SK-N-MC (cell line): ENCODE data around the gene BRD3.
"Not testable (repeated sequence)": the region's sequence is repeated elsewhere in the genome, so short reads cannot be mapped to it uniquely, and the experiment has no call there.

Source experiments
- DNase-seq: peaks from one replicate; pipeline ENCODE4 v3.0.0-alpha.2; 2011; ENCODE audit warnings: low read depth, low spot score
- H3K27ac ChIP-seq: fragments of 200-600 bp; sonication (generic); 2 replicates; pipeline ENCODE4 v1.5.1; 2016; ENCODE audit warnings: mixed run types
- H3K36me3 ChIP-seq: fragments of 200-600 bp; sonication (generic); 2 replicates; pipeline ENCODE4 v1.6.1; 2017; ENCODE audit warnings: antibody characterized with exemption, low read length, mixed read lengths; ENCODE audit not compliant: insufficient read depth
- H3K4me3 ChIP-seq: fragments of 200-600 bp; sonication (generic); 2 replicates; pipeline ENCODE4 v1.5.1; 2016
- H3K9ac ChIP-seq: fragments of 200-600 bp; sonication (generic); 2 replicates; pipeline ENCODE4 v1.8.0; 2017; ENCODE audit warnings: mixed run types, mixed read lengths; ENCODE audit not compliant: insufficient read length
- H3K9me3 ChIP-seq: fragments of 200-600 bp; sonication (generic); 2 replicates; pipeline ENCODE4 v1.6.1; 2017; ENCODE audit warnings: low read depth, mild to moderate bottlenecking, antibody characterized with exemption, low read length, moderate library complexity, mixed read lengths
- EZH2 ChIP-seq: fragments of 200-600 bp; sonication (generic); IDR thresholded peaks from one replicate; pipeline ENCODE4 v1.6.1; 2017; ENCODE audit warnings: antibody characterized with exemption
- FOXP2 ChIP-seq: optimal IDR thresholded peaks from 2 replicates; pipeline ENCODE3; 2011; ENCODE audit warnings: mild to moderate bottlenecking, moderate library complexity; ENCODE audit not compliant: insufficient read depth; ENCODE audit errors: extremely low read length, control extremely low read depth
- POLR2AphosphoS5 ChIP-seq: IDR thresholded peaks from 2 replicates; pipeline ENCODE4 v1.6.1; 2012; ENCODE audit warnings: mild to moderate bottlenecking, low read depth, low read length, borderline replicate concordance

BRD3 gene

GRCh38 chr9:134088063-134088725 is 20.4 kb upstream of the BRD3 start:
- H3K36me3 ChIP-seq, result no peaks in the 10 kb centered on the region
- H3K9ac ChIP-seq, result no peak overlapping the region
- H3K4me3 ChIP-seq, result no peak overlapping the region
- H3K9me3 ChIP-seq, result no peaks in the 10 kb centered on the region
- no peak overlapping the region for H3K27ac ChIP-seq
- TF ChIP-seq POLR2AphosphoS5, result no peak
- no peak for TF ChIP-seq FOXP2
- TF ChIP-seq EZH2, result no peak
- DNase-seq, result no peak

DNA sequence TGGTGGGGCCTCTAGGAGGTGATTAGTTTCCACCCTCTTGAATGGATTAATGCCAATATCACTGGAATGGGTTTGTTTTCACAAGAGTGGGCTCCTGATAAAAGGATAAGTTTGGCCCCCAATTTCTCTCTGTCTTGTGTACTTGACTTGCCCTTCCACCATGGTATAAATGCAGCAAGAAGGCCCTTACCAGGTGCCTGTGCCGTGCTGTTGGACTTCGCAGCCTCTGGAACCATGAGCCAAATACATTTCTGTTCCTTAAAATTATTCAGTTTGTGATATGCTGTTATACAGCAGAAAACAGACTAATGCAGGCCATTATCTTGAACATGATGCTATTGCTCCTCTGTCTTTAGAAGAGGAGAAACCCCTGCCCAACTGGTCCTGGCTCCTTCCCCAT is 17.8 kb upstream of the BRD3 start:
- Histone ChIP-seq H3K36me3 (no peaks in the 10 kb centered on the region), H3K9me3 (no peaks in the 10 kb centered on the region), H3K27ac (no peak overlapping the region), H3K9ac (no peak overlapping the region), H3K4me3 (no peak overlapping the region)
- TF ChIP-seq POLR2AphosphoS5, result no peak
- TF ChIP-seq FOXP2, result no peak
- TF ChIP-seq EZH2, result no peak
- DNase-seq, result no peak

DNA sequence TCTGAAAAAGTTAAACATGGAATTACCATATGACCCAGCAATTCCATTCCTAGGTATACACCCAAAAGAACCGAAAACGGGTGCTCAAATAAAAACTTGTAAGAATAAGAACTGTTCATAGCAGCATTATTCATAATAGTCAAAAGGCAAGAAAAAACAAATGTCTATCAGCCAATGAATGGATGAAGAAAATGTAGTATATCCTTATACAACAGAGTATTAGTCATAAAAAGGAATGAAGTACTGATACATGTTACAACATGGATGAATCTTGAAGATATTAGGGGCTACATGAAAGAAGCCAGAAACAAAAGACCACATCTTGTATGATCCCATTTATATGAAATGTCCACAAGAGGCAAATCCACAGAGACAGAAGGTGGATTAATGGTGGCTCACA is 15.6 kb upstream of the BRD3 start:
- DNase-seq, result no peak
- Histone ChIP-seq H3K9me3 (no peaks in the 10 kb centered on the region), H3K9ac (no peak overlapping the region), H3K27ac (no peak overlapping the region), H3K36me3 (no peaks in the 10 kb centered on the region), H3K4me3 (no peak overlapping the region)
- TF ChIP-seq FOXP2, result no peak
- no peak for TF ChIP-seq POLR2AphosphoS5
- no peak for TF ChIP-seq EZH2

DNA sequence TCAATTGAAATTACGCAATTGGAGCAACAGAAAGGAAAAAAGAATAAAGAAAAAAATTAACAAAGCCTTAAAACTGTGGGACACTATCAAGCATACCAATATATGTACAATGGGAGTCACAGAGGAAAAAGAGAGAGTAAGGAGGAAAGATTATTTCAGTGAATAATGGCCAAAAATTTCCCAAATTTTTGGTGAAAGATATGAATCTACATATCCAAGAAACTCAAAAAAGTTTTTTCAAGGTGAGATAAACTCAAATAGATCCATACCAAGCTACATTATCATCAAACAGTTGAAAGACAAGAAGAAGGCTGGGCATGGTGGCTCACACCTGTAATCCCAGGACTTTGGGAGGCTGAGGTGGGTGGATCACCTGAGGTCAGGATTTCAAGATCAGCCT is 8.8 kb upstream of the BRD3 start:
- no peaks in the 10 kb centered on the region for H3K9me3 ChIP-seq
- no peak for TF ChIP-seq FOXP2
- no peak for TF ChIP-seq POLR2AphosphoS5
- TF ChIP-seq EZH2, result no peak

GRCh38 chr9:134075689-134076088 is 7.9 kb upstream of the BRD3 start:
- not testable (repeated sequence) for DNase-seq, H3K36me3 ChIP-seq, H3K4me3 ChIP-seq, H3K9ac ChIP-seq, H3K9me3 ChIP-seq, H3K27ac ChIP-seq

More for the DNA sequence above, 8.8 kb upstream of the BRD3 start:
- Histone ChIP-seq H3K36me3 (no peaks in the 10 kb centered on the region), H3K27ac (no peak overlapping the region), H3K9ac (no peak overlapping the region), H3K4me3 (no peak overlapping the region)
- no peak for DNase-seq

DNA sequence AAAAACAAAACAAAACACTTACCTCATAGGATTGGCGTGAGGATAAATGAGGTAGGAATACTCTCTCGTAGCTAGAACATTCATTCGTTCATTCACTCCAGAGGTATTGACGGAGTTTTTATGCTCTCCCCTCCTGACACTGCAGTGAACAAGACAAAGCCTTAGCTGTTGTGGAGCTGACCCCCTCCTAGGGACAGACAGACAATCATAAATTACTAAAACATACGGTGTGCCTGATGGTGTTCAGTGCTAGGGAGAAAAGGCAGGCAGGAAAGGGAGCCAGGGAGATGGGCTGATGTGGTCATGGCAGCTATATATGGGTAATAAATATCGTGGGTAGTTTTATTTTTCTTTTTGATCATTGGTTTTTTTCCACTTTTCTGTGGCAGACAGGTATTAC is 5.7 kb upstream of the BRD3 start:
- Histone ChIP-seq H3K36me3 (no peaks in the 10 kb centered on the region), H3K4me3 (no peak overlapping the region), H3K9ac (no peak overlapping the region), H3K27ac (no peak overlapping the region), H3K9me3 (no peaks in the 10 kb centered on the region)
- no peak for DNase-seq
- TF ChIP-seq POLR2AphosphoS5 (no peak), FOXP2 (no peak), EZH2 (no peak)

- H3K36me3 ChIP-seq, H3K9ac ChIP-seq, H3K4me3 ChIP-seq, H3K27ac ChIP-seq, DNase-seq, H3K9me3 ChIP-seq: not testable (repeated sequence)
These were observed 4.9 kb upstream of the BRD3 start for GRCh38 chr9:134072683-134073082.

DNA sequence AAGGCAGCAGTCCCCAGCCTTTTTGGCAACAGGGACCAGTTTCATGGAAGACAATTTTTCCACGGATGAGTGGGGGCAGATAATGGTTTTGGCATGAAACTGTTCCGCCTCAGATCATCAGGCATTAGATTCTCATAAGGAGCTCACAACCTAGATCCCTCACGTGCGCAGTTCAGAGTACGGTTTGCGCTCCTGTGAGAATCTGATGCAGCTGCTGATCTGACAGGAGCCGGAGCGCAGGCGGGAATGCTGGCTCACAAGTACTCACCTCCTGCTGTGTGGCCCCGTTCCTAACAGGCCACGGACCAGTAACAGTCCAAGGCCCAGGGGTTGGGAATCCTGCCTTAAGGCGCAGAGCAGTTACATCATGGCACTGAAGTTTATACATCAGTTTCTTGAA is 3.3 kb upstream of the BRD3 start:
- Histone ChIP-seq H3K9me3 (no peaks in the 10 kb centered on the region), H3K9ac (no peak overlapping the region), H3K4me3 (no peak overlapping the region), H3K27ac (no peak overlapping the region), H3K36me3 (no peaks in the 10 kb centered on the region)
- TF ChIP-seq POLR2AphosphoS5, result no peak
- TF ChIP-seq FOXP2, result no peak
- no peak for TF ChIP-seq EZH2
- DNase-seq, result no peak

- no peaks in the 10 kb centered on the region for H3K36me3 ChIP-seq
- no peak for DNase-seq
- no peak for TF ChIP-seq FOXP2
- TF ChIP-seq POLR2AphosphoS5, result no peak
- no peak for TF ChIP-seq EZH2
- H3K4me3 ChIP-seq, result no peak overlapping the region
- no peaks in the 10 kb centered on the region for H3K9me3 ChIP-seq
- no peak overlapping the region for H3K9ac ChIP-seq
- no peak overlapping the region for H3K27ac ChIP-seq
These were observed 1.9 kb upstream of the BRD3 start for GRCh38 chr9:134069480-134070399.
